Measurements from ENCODE around the gene LCN6. TPM values are rescaled to one million over a fixed set of nuclear protein-coding genes. Genes with fewer than 3 reads are reported as not detected.

Gene LCN6
- total and polyA plus RNA-seq, 2 of the 4 experiments (the other 2 are of a cell fraction): not detected

DNA sequence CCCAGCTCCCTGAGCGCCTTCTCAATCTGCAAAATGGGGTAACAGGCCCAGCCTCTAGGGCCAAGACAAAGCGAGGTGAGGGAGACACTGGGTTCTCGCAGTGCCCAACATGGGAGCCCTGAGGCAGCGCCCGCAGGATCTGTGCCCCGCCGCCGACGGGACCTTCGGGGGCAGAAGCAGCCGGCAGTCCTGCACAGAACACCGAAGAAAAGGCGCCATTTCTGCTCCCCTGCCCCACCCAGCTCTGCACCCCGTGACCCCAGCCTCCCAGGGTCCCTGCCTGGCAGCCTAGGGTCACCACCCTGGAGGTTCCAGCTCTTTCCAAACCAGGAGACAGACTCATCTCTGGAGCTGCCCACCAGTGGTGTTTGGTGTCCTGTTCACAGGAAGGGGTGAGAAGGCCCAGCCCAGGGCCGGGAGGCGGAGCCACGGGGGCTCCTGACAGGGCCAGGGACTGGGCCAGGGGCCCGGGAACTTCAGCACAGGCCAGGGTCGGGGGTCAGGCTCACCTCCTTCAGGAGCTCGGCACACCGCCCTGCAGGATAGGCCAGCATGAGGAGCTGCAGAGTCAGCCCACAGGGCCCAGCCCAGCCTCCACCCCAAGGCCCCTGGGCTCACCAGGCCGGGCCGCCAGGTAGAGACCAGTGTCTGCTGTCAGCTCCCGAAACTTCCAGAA is 6.4 kb upstream of the LCN6 start:
- H3K56ac ChIP-seq (ENCODE audit: extremely low read depth, insufficient read depth, low read length): no peak overlapping the region
- dilution Hi-C loops (cut with HindIII; ENCODE audit: low sequenced_read_pairs, unreplicated experiment): no loop called here
- no peak overlapping the region for H3K4ac ChIP-seq (ENCODE audit: low read depth, low read length)
- intact Hi-C loops (cut with micrococcal nuclease): no loop called here
- DNase-seq (no peak), ATAC-seq (ENCODE audit: low read depth) (no peak)
- H3K23ac ChIP-seq (ENCODE audit: low read depth, low read length): no peak overlapping the region
- CTCF ChIA-PET: no interaction called here
- H3K9me3 ChIP-seq (ENCODE audit: control insufficient read depth, insufficient read depth, low read length): peaks cover 16% of the 10 kb centered on the region
- H3K79me1 ChIP-seq (ENCODE audit: low read depth in 1 of 2, low read length in 2 of 2): no peaks in the 10 kb centered on the region
- POLR2A ChIA-PET (ENCODE audit: unreplicated experiment): no interaction called here
- no peak overlapping the region for H2BK120ac ChIP-seq (ENCODE audit: low read depth, low read length)
- H3K36me3 ChIP-seq (ENCODE audit: control insufficient read depth, insufficient read depth, low read length): no peaks in the 10 kb centered on the region
- H2BK20ac ChIP-seq (ENCODE audit: low read depth, low read length): no peak overlapping the region
- TF ChIP-seq SMC3 (IDR thresholded peaks at IDR 0.05; ENCODE audit: low read depth, low read length): no peak
- TF ChIP-seq BHLHE40 (IDR thresholded peaks at IDR 0.05; ENCODE audit: low read depth, low read length): no peak
- no peak for TF ChIP-seq POLR2A (IDR thresholded peaks at IDR 0.05; ENCODE audit: low read depth, low read length)
- TF ChIP-seq RFX5 (IDR thresholded peaks at IDR 0.05; ENCODE audit: low read depth, low read length): no peak
- TF ChIP-seq, protein P1, sequence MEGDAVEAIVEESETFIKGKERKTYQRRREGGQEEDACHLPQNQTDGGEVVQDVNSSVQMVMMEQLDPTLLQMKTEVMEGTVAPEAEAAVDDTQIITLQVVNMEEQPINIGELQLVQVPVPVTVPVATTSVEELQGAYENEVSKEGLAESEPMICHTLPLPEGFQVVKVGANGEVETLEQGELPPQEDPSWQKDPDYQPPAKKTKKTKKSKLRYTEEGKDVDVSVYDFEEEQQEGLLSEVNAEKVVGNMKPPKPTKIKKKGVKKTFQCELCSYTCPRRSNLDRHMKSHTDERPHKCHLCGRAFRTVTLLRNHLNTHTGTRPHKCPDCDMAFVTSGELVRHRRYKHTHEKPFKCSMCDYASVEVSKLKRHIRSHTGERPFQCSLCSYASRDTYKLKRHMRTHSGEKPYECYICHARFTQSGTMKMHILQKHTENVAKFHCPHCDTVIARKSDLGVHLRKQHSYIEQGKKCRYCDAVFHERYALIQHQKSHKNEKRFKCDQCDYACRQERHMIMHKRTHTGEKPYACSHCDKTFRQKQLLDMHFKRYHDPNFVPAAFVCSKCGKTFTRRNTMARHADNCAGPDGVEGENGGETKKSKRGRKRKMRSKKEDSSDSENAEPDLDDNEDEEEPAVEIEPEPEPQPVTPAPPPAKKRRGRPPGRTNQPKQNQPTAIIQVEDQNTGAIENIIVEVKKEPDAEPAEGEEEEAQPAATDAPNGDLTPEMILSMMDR (conservative IDR thresholded peaks at IDR 0.05; ENCODE audit: low read depth, low read length): no peak
- TF ChIP-seq, protein P2, sequence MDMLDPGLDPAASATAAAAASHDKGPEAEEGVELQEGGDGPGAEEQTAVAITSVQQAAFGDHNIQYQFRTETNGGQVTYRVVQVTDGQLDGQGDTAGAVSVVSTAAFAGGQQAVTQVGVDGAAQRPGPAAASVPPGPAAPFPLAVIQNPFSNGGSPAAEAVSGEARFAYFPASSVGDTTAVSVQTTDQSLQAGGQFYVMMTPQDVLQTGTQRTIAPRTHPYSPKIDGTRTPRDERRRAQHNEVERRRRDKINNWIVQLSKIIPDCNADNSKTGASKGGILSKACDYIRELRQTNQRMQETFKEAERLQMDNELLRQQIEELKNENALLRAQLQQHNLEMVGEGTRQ (IDR thresholded peaks at IDR 0.05; ENCODE audit: low read depth, low read length): no peak
- TF ChIP-seq MAZ (IDR thresholded peaks at IDR 0.05; ENCODE audit: borderline replicate concordance, low read depth, low read length): no peak
- TF ChIP-seq RCOR1 (IDR thresholded peaks at IDR 0.05; ENCODE audit: insufficient replicate concordance, low read length): no peak
- TF ChIP-seq MXI1 (IDR thresholded peaks at IDR 0.05; ENCODE audit: borderline replicate concordance, low read depth, low read length): no peak
- TF ChIP-seq RAD21 (IDR thresholded peaks at IDR 0.05; ENCODE audit: low read length): no peak
- no peak for TF ChIP-seq CHD1 (IDR thresholded peaks at IDR 0.05; ENCODE audit: low read depth, low read length)
- no peak for TF ChIP-seq FOS (IDR thresholded peaks at IDR 0.05; ENCODE audit: low read depth, low read length)
- no peak for TF ChIP-seq CEBPB (IDR thresholded peaks at IDR 0.05; ENCODE audit: low read depth, low read length)
- TF ChIP-seq, protein P3, sequence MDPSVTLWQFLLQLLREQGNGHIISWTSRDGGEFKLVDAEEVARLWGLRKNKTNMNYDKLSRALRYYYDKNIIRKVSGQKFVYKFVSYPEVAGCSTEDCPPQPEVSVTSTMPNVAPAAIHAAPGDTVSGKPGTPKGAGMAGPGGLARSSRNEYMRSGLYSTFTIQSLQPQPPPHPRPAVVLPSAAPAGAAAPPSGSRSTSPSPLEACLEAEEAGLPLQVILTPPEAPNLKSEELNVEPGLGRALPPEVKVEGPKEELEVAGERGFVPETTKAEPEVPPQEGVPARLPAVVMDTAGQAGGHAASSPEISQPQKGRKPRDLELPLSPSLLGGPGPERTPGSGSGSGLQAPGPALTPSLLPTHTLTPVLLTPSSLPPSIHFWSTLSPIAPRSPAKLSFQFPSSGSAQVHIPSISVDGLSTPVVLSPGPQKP (IDR thresholded peaks at IDR 0.05; ENCODE audit: borderline replicate concordance, low read depth, low read length): no peak
- TF ChIP-seq MAFK (IDR thresholded peaks at IDR 0.05; ENCODE audit: low read depth, low read length): no peak
- TF ChIP-seq NFE2L2 (IDR thresholded peaks at IDR 0.05; ENCODE audit: low read depth, low read length): no peak
- H4K5ac ChIP-seq (ENCODE audit: low read depth, low read length): no peak overlapping the region
- H3K27me3 ChIP-seq (ENCODE audit: control insufficient read depth, insufficient read depth, low read length): peaks cover 6% of the 10 kb centered on the region
- no peak overlapping the region for H4K8ac ChIP-seq (ENCODE audit: low read depth in 2 of 2, low read length in 2 of 2)
- no peak overlapping the region for H2AK9ac ChIP-seq (replicated peaks; ENCODE audit: low read depth, low read length, poor library complexity)
- no peak overlapping the region for H3K27ac ChIP-seq (ENCODE audit: insufficient read depth, low read length)
- H3K14ac ChIP-seq (replicated peaks; ENCODE audit: low read depth, low read length): no peak overlapping the region
- H3K4me3 ChIP-seq (ENCODE audit: insufficient read depth, low read depth, low read length): no peak overlapping the region
- no peak overlapping the region for H2AFZ ChIP-seq (replicated peaks; ENCODE audit: low read length, poor library complexity)
- H2BK15ac ChIP-seq (ENCODE audit: low read depth, low read length): no peak overlapping the region
- H3K9ac ChIP-seq (ENCODE audit: low read depth, low read length): no peak overlapping the region
- H3K4me1 ChIP-seq (ENCODE audit: control insufficient read depth, insufficient read depth, low read length): no peaks in the 10 kb centered on the region
- no peak overlapping the region for H3K18ac ChIP-seq (ENCODE audit: low read depth, low read length)
- no peak overlapping the region for H4K91ac ChIP-seq (ENCODE audit: insufficient read depth, low read depth, low read length)
- H4K20me1 ChIP-seq (ENCODE audit: insufficient read depth, low read length): no peaks in the 10 kb centered on the region
- WGBS, 2 experiments (ENCODE audit: extremely low coverage in 2 of 2, insufficient read length in 1 of 2): 83% methylated on average over 13 of the region's 24 CpGs; no CpG with 5 or more reads in 1 of the 2 experiments
- H2BK5ac ChIP-seq (ENCODE audit: low read depth, low read length, poor library complexity, severe bottlenecking): no peak overlapping the region
- H3K9me1 ChIP-seq (ENCODE audit: insufficient read depth, low read length): no peaks in the 10 kb centered on the region
- in situ Hi-C loops (cut with MboI; ENCODE audit: low sequenced_read_pairs): no loop called here
- no peak overlapping the region for H3K4me2 ChIP-seq (ENCODE audit: low read depth, low read length)
- H2AK5ac ChIP-seq (ENCODE audit: low read depth, low read length): no peak overlapping the region
- no TSS peak for BruUV-seq (replicated peaks)

Data from IMR-90 (cell line).